Skeletal muscle tissue (tissue), 4 donors: Measurements from ENCODE around the gene SMARCC2. TPM values are rescaled to one million over a fixed set of nuclear protein-coding genes. Genes with fewer than 3 reads are reported as not detected.

Experiments used
- H3K27ac ChIP-seq: one replicate; pipeline ENCODE4 v1.7.0; 2013; ENCODE audit warnings: mild to moderate bottlenecking, low read depth, low read length, inconsistent platforms
- H3K27me3 ChIP-seq, 3 donors: one replicate each; pipeline ENCODE4 v1.7.0; 2013; ENCODE audit warnings: low read length in 3 of 3; ENCODE audit not compliant: control insufficient read depth in 3 of 3, insufficient read depth in 3 of 3
- H3K36me3 ChIP-seq, 3 donors: one replicate each; pipeline ENCODE4 v1.7.0; 2013; ENCODE audit warnings: low read length in 3 of 3; ENCODE audit not compliant: control insufficient read depth in 3 of 3, insufficient read depth in 3 of 3
- H3K4me1 ChIP-seq, 3 donors: one replicate each; pipeline ENCODE4 v1.7.0; 2013; ENCODE audit warnings: low read length in 3 of 3, mild to moderate bottlenecking in 3 of 3; ENCODE audit not compliant: control insufficient read depth in 3 of 3, insufficient read depth in 3 of 3
- H3K4me3 ChIP-seq, 3 donors: one replicate each; pipeline ENCODE4 v1.7.0; 2013; ENCODE audit warnings: low read length in 3 of 3
- H3K9ac ChIP-seq, 3 donors: one replicate each; pipeline ENCODE4 v1.7.0; 2013; ENCODE audit warnings: low read length in 3 of 3, mild to moderate bottlenecking in 3 of 3, moderate library complexity in 2 of 3, low read depth in 1 of 3
- H3K9me3 ChIP-seq, 3 donors: one replicate each; pipeline ENCODE4 v1.7.0; 2013; ENCODE audit warnings: low read length in 3 of 3; ENCODE audit not compliant: control insufficient read depth in 3 of 3
- total RNA-seq: library from RNA; depleted of rRNA; stranded (reverse); fragments of >200 nt; gene quantifications from one replicate; pipeline ENCODE4 v1.2.3, GENCODE V29; 2014
- donor health status: Osteomylitis.

Gene SMARCC2
- total RNA-seq, 1 donor from 2014 or later: 43.8 TPM

DNA sequence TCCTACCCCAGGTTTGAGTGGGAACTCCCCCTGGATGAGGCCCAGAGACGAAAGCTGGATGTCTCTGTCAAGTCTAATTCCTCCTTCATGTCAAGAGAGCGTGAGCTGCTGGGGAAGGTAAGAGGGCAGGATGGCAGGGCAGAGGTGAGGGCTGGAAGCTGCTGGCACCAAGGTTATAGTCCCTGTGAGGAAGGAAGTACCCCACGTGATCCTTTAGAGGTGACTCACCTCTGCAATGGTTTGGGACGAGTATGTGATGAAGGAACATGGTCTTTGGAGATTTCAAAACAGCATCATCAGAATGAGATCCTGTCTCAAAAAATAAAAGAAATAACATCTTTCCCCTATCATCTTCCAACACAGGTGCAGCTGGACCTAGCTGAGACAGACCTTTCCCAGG is 46.1 kb downstream of the SMARCC2 start:
- Histone ChIP-seq H3K36me3 (peaks cover 59 to 60% (median 60%) of the 10 kb centered on the region in 3 donors), H3K9ac (no peak overlapping the region), H3K27me3 (no peaks in the 10 kb centered on the region), H3K27ac (peak overlapping the region; percentile 4), H3K4me1 (peaks cover 10 to 13% (median 11%) of the 10 kb centered on the region in 3 donors), H3K4me3 (no peak overlapping the region), H3K9me3 (no peaks in the 10 kb centered on the region)

DNA sequence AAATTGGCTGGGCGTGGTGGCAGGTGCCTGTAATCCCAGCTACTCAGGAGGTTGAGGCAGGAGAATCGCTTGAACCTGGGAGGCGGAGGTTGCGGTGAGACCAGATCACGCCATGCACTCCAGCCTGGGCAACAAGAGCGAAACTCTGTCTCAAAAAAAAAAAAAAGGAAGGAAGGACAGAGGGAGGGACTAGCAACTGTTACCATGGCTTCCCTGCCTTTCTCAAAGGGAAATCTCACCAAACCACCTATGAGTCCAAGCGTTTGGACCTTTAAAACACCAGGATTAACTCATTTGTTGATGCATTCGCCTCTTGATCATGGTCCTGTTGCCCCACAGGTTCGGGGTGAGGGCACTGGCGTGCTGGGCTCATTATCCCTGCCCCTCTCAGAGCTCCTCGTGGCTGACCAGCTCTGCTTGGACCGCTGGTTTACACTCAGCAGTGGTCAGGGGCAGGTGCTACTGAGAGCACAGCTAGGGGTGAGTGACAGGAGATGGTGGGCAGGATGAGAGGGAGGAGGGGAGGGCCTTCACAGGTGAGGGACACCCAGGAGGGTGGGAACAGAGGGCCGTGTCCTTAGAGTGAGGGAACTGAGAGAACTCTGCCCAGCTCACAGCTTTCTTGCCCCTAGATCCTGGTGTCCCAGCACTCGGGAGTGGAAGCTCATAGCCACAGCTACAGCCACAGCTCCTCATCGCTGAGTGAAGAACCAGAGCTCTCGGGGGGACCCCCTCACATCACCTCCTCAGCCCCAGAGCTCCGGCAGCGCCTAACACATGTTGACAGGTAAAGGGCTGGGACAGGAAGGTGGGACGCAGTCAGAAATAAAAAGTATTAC is 47.1 kb downstream of the SMARCC2 start:
- Histone ChIP-seq H3K27ac (no peak overlapping the region), H3K27me3 (no peaks in the 10 kb centered on the region)

DNA sequence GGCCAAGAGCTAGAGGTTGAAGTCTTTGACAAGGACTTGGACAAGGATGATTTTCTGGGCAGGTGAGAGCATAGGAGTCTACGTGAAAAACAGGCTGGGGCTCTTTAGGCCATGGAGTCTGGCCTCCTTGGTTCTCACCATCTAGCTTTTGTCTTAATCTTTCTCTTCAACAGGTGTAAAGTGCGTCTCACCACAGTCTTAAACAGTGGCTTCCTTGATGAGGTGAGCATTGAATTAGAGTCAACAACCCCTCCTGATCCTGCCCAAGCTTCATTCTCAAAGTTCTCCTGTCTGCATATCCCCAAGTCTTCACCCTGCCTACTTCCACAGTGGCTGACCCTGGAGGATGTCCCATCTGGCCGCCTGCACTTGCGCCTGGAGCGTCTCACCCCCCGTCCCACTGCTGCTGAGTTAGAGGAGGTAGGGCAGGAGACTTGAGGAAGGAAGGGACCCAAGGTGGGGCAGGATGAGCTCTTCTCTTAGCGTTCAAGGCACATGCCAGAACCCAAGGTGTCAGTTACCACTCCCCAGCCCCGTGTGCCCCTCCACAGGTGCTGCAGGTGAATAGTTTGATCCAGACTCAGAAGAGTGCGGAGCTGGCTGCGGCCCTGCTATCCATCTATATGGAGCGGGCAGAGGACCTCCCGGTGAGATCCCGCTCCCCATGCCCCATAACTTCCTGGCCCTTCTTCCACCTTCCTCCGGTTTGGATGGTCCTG is 51.3 kb downstream of the SMARCC2 start:
- Histone ChIP-seq H3K9ac (no peak overlapping the region), H3K4me1 (peaks cover 3 to 5% (median 4%) of the 10 kb centered on the region in 3 donors), H3K27ac (no peak overlapping the region), H3K36me3 (peaks cover 73 to 84% (median 83%) of the 10 kb centered on the region in 3 donors), H3K9me3 (no peaks in the 10 kb centered on the region), H3K27me3 (no peaks in the 10 kb centered on the region), H3K4me3 (no peak overlapping the region)

More for the DNA sequence above, 47.1 kb downstream of the SMARCC2 start:
- no peaks in the 10 kb centered on the region for H3K9me3 ChIP-seq
- no peak overlapping the region for H3K4me3 ChIP-seq
- H3K4me1 ChIP-seq: peaks cover 10 to 13% (median 11%) of the 10 kb centered on the region in 3 donors
- no peak overlapping the region for H3K9ac ChIP-seq
- peaks cover 70 to 71% (median 70%) of the 10 kb centered on the region in 3 donors for H3K36me3 ChIP-seq

DNA sequence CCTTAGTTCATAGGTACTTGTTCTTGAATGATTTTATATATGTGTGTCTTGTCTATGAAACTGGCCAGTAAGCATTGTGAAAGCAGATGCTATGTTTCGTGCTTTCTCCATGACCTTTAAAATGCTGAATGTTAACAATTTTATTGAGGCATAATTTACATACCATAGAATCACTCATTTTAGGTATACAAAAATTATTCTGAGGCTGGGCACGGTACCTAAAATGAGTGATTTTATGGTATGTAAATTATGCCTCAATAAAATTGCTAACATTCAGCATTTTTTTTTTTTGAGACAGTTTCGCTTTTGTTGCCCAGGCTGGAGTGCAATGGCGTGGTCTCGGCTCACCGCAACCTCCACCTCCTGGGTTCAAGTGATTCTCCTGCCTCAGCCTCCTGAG is 54.4 kb downstream of the SMARCC2 start:
- H3K27ac ChIP-seq: no peak overlapping the region
- H3K9ac ChIP-seq: no peak overlapping the region
- peaks cover 8 to 14% (median 11%) of the 10 kb centered on the region in 3 donors for H3K4me1 ChIP-seq
- no peak overlapping the region for H3K4me3 ChIP-seq
- no peaks in the 10 kb centered on the region for H3K9me3 ChIP-seq
- no peaks in the 10 kb centered on the region for H3K27me3 ChIP-seq
- H3K36me3 ChIP-seq: peaks cover 77 to 84% (median 81%) of the 10 kb centered on the region in 3 donors

DNA sequence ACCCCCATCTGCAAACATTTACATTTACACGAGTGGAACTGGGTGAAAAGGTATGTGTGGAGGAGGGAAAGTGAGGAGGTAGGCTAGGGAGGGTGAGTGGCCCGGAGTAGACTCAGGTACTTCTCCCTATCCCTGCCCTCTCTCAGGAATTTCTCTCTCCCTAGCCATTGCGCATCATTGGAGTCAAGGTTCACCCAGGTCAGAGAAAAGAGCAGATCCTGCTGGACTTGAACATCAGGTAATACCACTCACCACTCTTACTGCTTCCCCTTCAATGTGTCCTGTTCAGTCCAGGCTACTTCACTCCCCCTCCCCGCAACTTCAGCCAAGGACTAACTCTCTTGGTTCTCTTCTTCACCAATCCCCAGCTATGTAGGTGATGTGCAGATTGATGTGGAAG is 58.4 kb downstream of the SMARCC2 start:
- peaks cover 43 to 50% (median 44%) of the 10 kb centered on the region in 3 donors for H3K36me3 ChIP-seq

DNA sequence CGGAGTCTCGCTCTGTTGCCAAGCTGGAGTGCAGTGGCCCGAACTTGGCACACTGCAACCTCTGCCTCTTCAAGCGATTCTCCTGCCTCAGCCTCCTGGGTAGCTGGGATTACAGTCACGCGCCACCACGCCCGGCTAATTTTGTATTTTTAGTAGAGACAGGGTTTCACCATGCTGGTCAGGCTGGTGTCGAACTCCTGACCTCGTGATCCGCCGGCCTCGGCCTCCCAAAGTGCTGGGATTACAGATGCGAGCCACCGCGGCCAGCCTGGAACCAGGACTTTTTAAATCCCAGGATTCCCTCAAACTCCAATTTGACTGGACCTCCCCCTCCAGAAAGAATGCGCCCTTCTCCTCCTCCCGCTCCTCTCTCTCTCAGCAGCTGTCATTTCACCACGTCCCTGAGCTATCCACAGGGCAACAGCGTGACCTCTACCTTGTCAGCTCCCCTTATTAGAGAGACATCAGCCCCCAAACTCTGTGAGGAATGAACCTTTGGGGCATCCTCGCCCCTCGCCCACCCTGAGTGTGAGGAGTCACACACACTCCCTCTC is 59.3 kb downstream of the SMARCC2 start:
- Histone ChIP-seq H3K36me3 (peaks cover 40 to 45% (median 44%) of the 10 kb centered on the region in 3 donors), H3K4me3 (peak overlapping the region; percentile 93 to 97 (median 97)), H3K9me3 (no peaks in the 10 kb centered on the region), H3K9ac (peak overlapping the region; percentile 8 to 99 (median 96)), H3K27ac (peak overlapping the region; percentile 96), H3K27me3 (no peaks in the 10 kb centered on the region), H3K4me1 (peaks cover 41 to 56% (median 44%) of the 10 kb centered on the region in 3 donors)

More for the DNA sequence above, 58.4 kb downstream of the SMARCC2 start:
- no peak overlapping the region for H3K4me3 ChIP-seq
- H3K9ac ChIP-seq: peak overlapping the region in 1 of 3 donors; percentile 99
- H3K9me3 ChIP-seq: no peaks in the 10 kb centered on the region
- H3K4me1 ChIP-seq: peaks cover 33 to 48% (median 36%) of the 10 kb centered on the region in 3 donors
- H3K27ac ChIP-seq: peak overlapping the region; percentile 96
- H3K27me3 ChIP-seq: no peaks in the 10 kb centered on the region

DNA sequence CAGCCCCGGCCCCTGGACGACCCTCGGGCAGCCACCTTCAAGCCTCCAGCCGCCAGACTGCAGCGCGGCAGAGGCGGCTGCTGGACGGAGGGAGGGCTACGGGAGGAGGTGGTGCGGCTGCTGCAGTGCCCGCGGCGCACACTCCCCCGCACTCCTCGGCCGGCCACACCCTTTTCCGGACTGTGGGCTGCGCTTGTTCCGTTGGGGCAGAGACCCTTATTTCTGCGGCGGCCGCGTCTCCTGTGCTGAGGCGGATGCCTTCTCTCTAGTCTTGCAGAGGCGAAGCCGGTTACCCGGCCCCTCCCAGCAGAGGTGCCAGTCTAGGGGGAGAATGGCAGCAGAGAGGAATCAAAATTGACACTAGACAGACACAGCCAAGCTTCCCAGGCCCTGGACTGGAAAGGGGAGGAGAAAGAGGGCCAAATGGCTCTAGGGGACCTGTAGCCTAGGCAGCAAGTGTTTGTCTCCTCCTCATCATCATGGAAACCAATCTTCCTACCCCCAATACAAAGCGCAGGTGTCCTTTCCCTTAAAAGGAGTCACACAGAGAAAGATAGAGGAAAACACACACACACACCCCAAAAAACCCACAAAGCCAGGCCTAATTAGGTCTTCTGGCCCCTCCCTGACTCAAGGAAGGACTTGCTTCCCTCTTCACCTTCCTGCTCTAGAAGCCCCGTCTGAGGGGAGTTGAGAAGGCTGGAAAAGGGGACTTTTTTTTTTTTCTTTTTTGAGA is 59.9 kb downstream of the SMARCC2 start:
- H3K27me3 ChIP-seq: no peaks in the 10 kb centered on the region
- H3K9ac ChIP-seq: peak overlapping the region; percentile 89 to 99 (median 96)
- H3K36me3 ChIP-seq: peaks cover 38 to 40% (median 39%) of the 10 kb centered on the region in 3 donors
- peak overlapping the region; percentile 93 to 97 (median 97) for H3K4me3 ChIP-seq
- peak overlapping the region; percentile 96 for H3K27ac ChIP-seq
- no peaks in the 10 kb centered on the region for H3K9me3 ChIP-seq
- peaks cover 47 to 60% (median 47%) of the 10 kb centered on the region in 3 donors for H3K4me1 ChIP-seq

DNA sequence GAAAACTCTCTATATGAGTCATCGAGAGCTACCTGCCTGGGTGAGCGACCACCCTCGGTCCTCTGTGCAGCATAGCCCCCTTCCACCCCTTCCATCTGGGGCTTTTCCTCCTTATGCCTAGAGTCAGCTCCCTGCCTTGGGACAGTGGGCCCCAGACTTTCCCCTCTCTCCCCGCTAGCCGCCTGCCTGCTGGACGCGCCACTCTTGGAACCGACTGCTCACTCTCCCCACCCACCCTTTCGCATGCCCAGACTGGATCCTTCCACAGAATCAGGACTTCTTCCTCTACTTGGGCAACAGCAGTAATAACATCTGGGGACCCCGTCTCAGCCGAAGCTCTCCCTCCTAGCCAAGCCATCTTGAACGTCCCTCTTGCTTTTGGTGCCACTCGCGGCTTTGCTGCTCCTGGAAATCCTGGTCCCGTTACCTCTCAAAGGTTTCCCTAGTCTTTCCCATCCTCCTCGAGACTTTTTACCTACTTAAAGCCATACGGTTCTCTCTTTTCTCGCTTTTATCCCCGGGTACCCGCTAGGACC is 60.5 kb downstream of the SMARCC2 start:
- Histone ChIP-seq H3K36me3 (peaks cover 32 to 33% (median 33%) of the 10 kb centered on the region in 3 donors), H3K4me3 (peak overlapping the region; percentile 93 to 97 (median 97)), H3K9me3 (no peaks in the 10 kb centered on the region), H3K4me1 (peaks cover 53 to 67% (median 54%) of the 10 kb centered on the region in 3 donors), H3K9ac (peak overlapping the region; percentile 89 to 99 (median 96)), H3K27ac (peak overlapping the region; percentile 96), H3K27me3 (no peaks in the 10 kb centered on the region)
